ENCODE measurements around the gene AACS. TPM values are rescaled to one million over a fixed set of nuclear protein-coding genes. Genes with fewer than 3 reads are reported as not detected.

Gene AACS
- total and polyA plus RNA-seq, 9 donors, result 7.5 to 37.8 (median 14.2) TPM

GRCh38 chr12:125160281-125160955 lies 95.2 kb downstream of the AACS start:
- DNase-seq, result no peak
- 65 to 73% (median 67%) methylated on average over 9 of the region's 9 CpGs for WGBS, 3 donors
- intact Hi-C loops (cut with DNase I), result no loop called here
- Histone ChIP-seq H3K36me3 (no peaks in the 10 kb centered on the region), H3K4me3 (no peak overlapping the region), H3K27ac (no peak overlapping the region), H3K9me3 (peaks cover 0 to 4% of the 10 kb centered on the region in 2 donors), H3K4me1 (ENCODE audit: insufficient read depth) (no peaks in the 10 kb centered on the region), H3K27me3 (no peaks in the 10 kb centered on the region)
- no peak for TF ChIP-seq EP300 (IDR thresholded peaks at IDR 0.05)
- TF ChIP-seq, protein P1, sequence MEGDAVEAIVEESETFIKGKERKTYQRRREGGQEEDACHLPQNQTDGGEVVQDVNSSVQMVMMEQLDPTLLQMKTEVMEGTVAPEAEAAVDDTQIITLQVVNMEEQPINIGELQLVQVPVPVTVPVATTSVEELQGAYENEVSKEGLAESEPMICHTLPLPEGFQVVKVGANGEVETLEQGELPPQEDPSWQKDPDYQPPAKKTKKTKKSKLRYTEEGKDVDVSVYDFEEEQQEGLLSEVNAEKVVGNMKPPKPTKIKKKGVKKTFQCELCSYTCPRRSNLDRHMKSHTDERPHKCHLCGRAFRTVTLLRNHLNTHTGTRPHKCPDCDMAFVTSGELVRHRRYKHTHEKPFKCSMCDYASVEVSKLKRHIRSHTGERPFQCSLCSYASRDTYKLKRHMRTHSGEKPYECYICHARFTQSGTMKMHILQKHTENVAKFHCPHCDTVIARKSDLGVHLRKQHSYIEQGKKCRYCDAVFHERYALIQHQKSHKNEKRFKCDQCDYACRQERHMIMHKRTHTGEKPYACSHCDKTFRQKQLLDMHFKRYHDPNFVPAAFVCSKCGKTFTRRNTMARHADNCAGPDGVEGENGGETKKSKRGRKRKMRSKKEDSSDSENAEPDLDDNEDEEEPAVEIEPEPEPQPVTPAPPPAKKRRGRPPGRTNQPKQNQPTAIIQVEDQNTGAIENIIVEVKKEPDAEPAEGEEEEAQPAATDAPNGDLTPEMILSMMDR (IDR thresholded peaks at IDR 0.05), result no peak
- TF ChIP-seq POLR2A (IDR thresholded peaks at IDR 0.05), result no peak

- TF ChIP-seq EP300 (IDR thresholded peaks at IDR 0.05) (no peak), POLR2A (IDR thresholded peaks at IDR 0.05) (no peak)
- TF ChIP-seq, protein P1 (IDR thresholded peaks at IDR 0.05), result no peak
- intact Hi-C loops (cut with DNase I), result no loop called here
- no peaks in the 10 kb centered on the region for H3K4me1 ChIP-seq (ENCODE audit: insufficient read depth)
- no peak overlapping the region for H3K27ac ChIP-seq
- H3K27me3 ChIP-seq, result no peaks in the 10 kb centered on the region
- no peak for DNase-seq
- H3K9me3 ChIP-seq, result peaks cover 0 to 7% of the 10 kb centered on the region in 2 donors
- 31 to 50% (median 40%) methylated on average over 2 of the region's 2 CpGs for WGBS, 3 donors
- H3K4me3 ChIP-seq, result no peak overlapping the region
- no peaks in the 10 kb centered on the region for H3K36me3 ChIP-seq
These were observed 96.4 kb downstream of the AACS start for GRCh38 chr12:125161712-125162022.

GRCh38 chr12:125162489-125163028 lies 97.3 kb downstream of the AACS start:
- Histone ChIP-seq H3K36me3 (no peaks in the 10 kb centered on the region), H3K27me3 (no peaks in the 10 kb centered on the region), H3K9me3 (peaks cover 0 to 3% of the 10 kb centered on the region in 2 donors), H3K27ac (no peak overlapping the region), H3K4me1 (ENCODE audit: insufficient read depth) (no peaks in the 10 kb centered on the region), H3K4me3 (no peak overlapping the region)
- 84 to 90% (median 85%) methylated on average over 15 of the region's 15 CpGs for WGBS, 3 donors
- TF ChIP-seq POLR2A (IDR thresholded peaks at IDR 0.05), result no peak
- DNase-seq, result no peak
- intact Hi-C loops (cut with DNase I), result no loop called here

DNA sequence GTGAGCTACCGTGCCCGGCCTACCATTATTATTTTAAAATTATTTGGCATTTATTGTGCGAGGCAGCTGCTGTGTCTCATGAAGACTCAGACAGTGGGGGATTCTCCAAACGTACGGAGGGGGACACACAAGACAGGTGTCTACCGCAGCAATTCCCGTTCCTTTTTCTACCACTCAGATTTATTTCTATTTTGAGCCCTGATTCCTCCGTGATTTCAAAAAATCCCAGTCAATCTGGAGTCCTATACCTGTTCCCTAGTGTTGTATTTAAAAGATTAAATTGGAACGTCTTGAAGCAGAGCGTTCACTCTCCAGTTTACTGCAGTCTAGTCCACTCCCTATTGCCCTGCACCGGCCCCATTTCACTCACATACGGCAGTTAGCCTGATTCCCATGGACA lies 97.9 kb downstream of the AACS start:
- Histone ChIP-seq H3K27ac (no peak overlapping the region), H3K4me1 (ENCODE audit: insufficient read depth) (no peaks in the 10 kb centered on the region), H3K27me3 (no peaks in the 10 kb centered on the region), H3K4me3 (no peak overlapping the region), H3K9me3 (peaks cover 0 to 3% of the 10 kb centered on the region in 2 donors), H3K36me3 (no peaks in the 10 kb centered on the region)
- TF ChIP-seq EP300 (IDR thresholded peaks at IDR 0.05) (no peak), POLR2A (IDR thresholded peaks at IDR 0.05) (no peak)
- TF ChIP-seq, protein P1 (IDR thresholded peaks at IDR 0.05), result no peak
- intact Hi-C loops (cut with DNase I), result no loop called here
- WGBS, 3 donors, result 68 to 77% (median 72%) methylated on average over 12 of the region's 12 CpGs
- DNase-seq, result no peak

DNA sequence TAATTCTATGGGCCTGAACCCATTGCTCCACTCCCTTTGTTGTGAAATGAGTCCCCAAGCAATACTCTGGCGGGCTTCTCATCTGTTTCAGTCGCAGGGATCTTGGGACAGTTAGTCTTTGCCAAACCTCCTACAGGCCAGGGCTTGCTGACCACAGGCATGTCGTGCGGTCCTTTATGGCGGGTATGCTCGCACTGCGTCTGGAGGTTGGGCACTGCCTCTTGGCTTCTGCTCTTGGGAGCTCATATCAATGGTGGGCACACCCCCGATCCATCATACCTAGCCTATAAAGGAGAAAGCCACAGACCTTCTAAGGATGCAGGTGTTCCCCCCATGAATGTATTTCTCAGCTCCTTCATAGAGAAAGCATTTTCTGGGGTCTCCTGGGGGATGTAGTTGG lies 99.3 kb downstream of the AACS start:
- H3K9me3 ChIP-seq, result peaks cover 0 to 3% of the 10 kb centered on the region in 2 donors
- WGBS, 3 donors, result 85 to 91% (median 86%) methylated on average over 8 of the region's 8 CpGs
- no peaks in the 10 kb centered on the region for H3K36me3 ChIP-seq
- no peak overlapping the region for H3K4me3 ChIP-seq
- H3K4me1 ChIP-seq (ENCODE audit: insufficient read depth), result no peaks in the 10 kb centered on the region
- no peak for DNase-seq
- intact Hi-C loops (cut with DNase I), result no loop called here
- TF ChIP-seq, protein P1 (IDR thresholded peaks at IDR 0.05), result no peak
- TF ChIP-seq POLR2A (IDR thresholded peaks at IDR 0.05) (no peak), EP300 (IDR thresholded peaks at IDR 0.05) (no peak)
- H3K27me3 ChIP-seq, result no peaks in the 10 kb centered on the region
- no peak overlapping the region for H3K27ac ChIP-seq
